K562 (cell line): ENCODE data around the gene CFAP157. TPM values are rescaled to one million over a fixed set of nuclear protein-coding genes. Genes with fewer than 3 reads are reported as not detected.
A peak's percentile ranks its signal among the peaks of the same experiment; 100 is the strongest.

Experiments
- ATAC-seq: fragments of 200-7000 bp; cut with Tn5 transposase; 3 replicates; pipeline ENCODE4 v1.9.1; 2020; ENCODE audit warnings: moderate library complexity
- BruUV-seq: library from RNA; stranded (reverse); fragments of 400-500 nt; replicated peaks from 2 replicates; lab custom pipeline; 2021; lab: Mats Ljungman, UMichigan
- CTCF ChIA-PET: fragments of 300-600 bp; formaldehyde crosslinking; extraction: SDS; loops from one replicate; lab custom pipeline; 2021; ENCODE audit warnings: low intra/inter-chr PET ratio; lab: Yijun Ruan, JAX
- POLR2A ChIA-PET: fragments of 300-600, 350-650 bp; sonication (Branson Sonifier 250); formaldehyde crosslinking; extraction: SDS; loops from one replicate; lab custom pipeline; 2021; ENCODE audit warnings: antibody characterized with exemption, inconsistent platforms; lab: Yijun Ruan, JAX
- DNase-seq, 4 experiments: peaks; one replicate each; pipeline versions ENCODE4 v3.0.0 to v3.0.0-alpha.2; 2011 to 2018; ENCODE audit warnings: low spot score in 3 of 4, mixed read lengths in 3 of 4; ENCODE audit errors: extremely low read depth in 1 of 4
- FAIRE-seq: peaks from 2 replicates; lab custom pipeline; 2011; peaks lifted over from hg19 to GRCh38; lab: Jason Lieb, UNC
- H2AFZ ChIP-seq: 2 replicates; pipeline ENCODE4 v1.6.0; 2011; ENCODE audit warnings: low read depth, low read length, control low read depth, inconsistent platforms
- H3K27ac ChIP-seq: fragments of 200-600 bp; 3 replicates; pipeline ENCODE4 v1.8.0; 2011; ENCODE audit warnings: low read depth, mild to moderate bottlenecking, control low read depth, inconsistent platforms, low read length, moderate library complexity, mixed read lengths; ENCODE audit errors: extremely low read depth
- H3K27me3 ChIP-seq, 2 experiments: fragments of 300-600 bp in 1 of 2; 2 replicates in 1 of 2; 3 replicates in 1 of 2; pipeline versions ENCODE4 v1.6.0 to v1.8.0; 2011; ENCODE audit warnings: inconsistent platforms in 2 of 2, low read length in 2 of 2, mild to moderate bottlenecking in 1 of 2, mixed read lengths in 1 of 2, moderate library complexity in 1 of 2; ENCODE audit not compliant: control insufficient read depth in 2 of 2, insufficient read depth in 2 of 2
- H3K36me3 ChIP-seq: fragments of 300-600 bp; 3 replicates; pipeline ENCODE4 v1.8.0; 2011; ENCODE audit warnings: mild to moderate bottlenecking, low read length, inconsistent platforms; ENCODE audit not compliant: control insufficient read depth, insufficient read depth
- H3K4me1 ChIP-seq, 2 experiments: fragments of 200-600 bp in 1 of 2; replicated peaks in 1 of 2; 2 replicates in 1 of 2; 3 replicates in 1 of 2; pipeline versions ENCODE4 v1.5.1 to v1.8.0; 2011; ENCODE audit warnings: inconsistent platforms in 2 of 2, low read length in 2 of 2, mild to moderate bottlenecking in 1 of 2, mixed read lengths in 1 of 2, moderate library complexity in 1 of 2; ENCODE audit not compliant: control insufficient read depth in 2 of 2, insufficient read depth in 2 of 2
- H3K4me2 ChIP-seq: 2 replicates; pipeline ENCODE4 v1.6.1; 2011; ENCODE audit warnings: low read length, control low read depth, inconsistent platforms, mixed read lengths; ENCODE audit not compliant: insufficient read depth
- H3K4me3 ChIP-seq: fragments of 200-600 bp; sonication (generic), shearing (Covaris generic); 2 replicates; pipeline ENCODE4 v1.5.1; 2016; ENCODE audit warnings: control low read depth, inconsistent platforms
- H3K79me2 ChIP-seq: fragments of 200-600 bp; 3 replicates; pipeline ENCODE4 v1.8.0; 2011; ENCODE audit warnings: low read length, inconsistent platforms; ENCODE audit not compliant: control insufficient read depth, insufficient read depth
- H3K9ac ChIP-seq, 2 experiments: 2 replicates each; pipeline versions ENCODE4 v1.6.0 to v1.6.1; 2011; ENCODE audit warnings: low read depth in 2 of 2, low read length in 2 of 2, control low read depth in 1 of 2, inconsistent platforms in 1 of 2, mild to moderate bottlenecking in 1 of 2, mixed read lengths in 1 of 2; ENCODE audit not compliant: insufficient read depth in 1 of 2
- H3K9me1 ChIP-seq: one replicate; pipeline ENCODE4 v1.6.0; 2011; ENCODE audit warnings: inconsistent platforms, mild to moderate bottlenecking, low read length, moderate library complexity; ENCODE audit not compliant: control insufficient read depth, insufficient read depth
- H3K9me3 ChIP-seq: replicated peaks from 2 replicates; pipeline ENCODE4 v1.5.1; 2011; ENCODE audit warnings: low read depth, low read length, inconsistent platforms; ENCODE audit not compliant: control insufficient read depth, insufficient read depth
- H4K20me1 ChIP-seq: replicated peaks from 2 replicates; pipeline ENCODE4 v1.6.1; 2011; ENCODE audit warnings: low read length, inconsistent platforms, mixed read lengths; ENCODE audit not compliant: control insufficient read depth, insufficient read depth
- EHMT2 ChIP-seq: fragments of 450-650 bp; IDR thresholded peaks from 2 replicates; pipeline ENCODE4 v1.6.1; 2018; ENCODE audit warnings: antibody characterized with exemption
- GABPB2 ChIP-seq: fragments of 250-450 bp; sonication (Bioruptor Pico); conservative IDR thresholded peaks from 2 replicates; pipeline ENCODE4 v1.5.1; 2021; ENCODE audit warnings: mild to moderate bottlenecking
- MYNN ChIP-seq, 2 experiments: sonication (generic); formaldehyde crosslinking in 1 of 2; IDR thresholded peaks; 2 replicates each; pipeline versions ENCODE4 v1.5.0 to v1.6.1; 2016 to 2020; ENCODE audit warnings: antibody characterized with exemption in 1 of 2, missing genetic modification reagents in 1 of 2
- TEAD4 ChIP-seq, 2 experiments: sonication (generic) in 1 of 2; formaldehyde crosslinking in 1 of 2; IDR thresholded peaks; 2 replicates each; pipeline versions ENCODE4 v1.6.1 to v1.8.0; 2012 to 2022; ENCODE audit warnings: borderline replicate concordance in 1 of 2, inconsistent platforms in 1 of 2, low read length in 1 of 2, mild to moderate bottlenecking in 1 of 2, missing genetic modification reagents in 1 of 2
- WGBS: fragments of 100-300 bp; shearing (Covaris generic); methylation state at CpG from one replicate; pipeline ENCODE4 v1.1.6; 2016; ENCODE audit warnings: low coverage, mixed read lengths; ENCODE audit not compliant: insufficient coverage; ENCODE audit errors: missing lambda C conversion rate; 5-methylcytosine and 5-hydroxymethylcytosine counted together
- in situ Hi-C: fragments of 300-500 bp; cut with MboI; formaldehyde crosslinking; loops from 4 replicates; pipeline ENCODE4 v1.15.0; 2018; ENCODE audit warnings: inconsistent platforms, mixed read lengths
- intact Hi-C: fragments of 100-400 bp; cut with micrococcal nuclease; formaldehyde crosslinking; loops from 2 replicates; pipeline ENCODE4 v1.14.2; 2022
- polyA plus RNA-seq, 8 experiments: library from polyadenylated mRNA; depleted of rRNA in 4 of 8; stranded (reverse) in 5 of 8; unstranded in 3 of 8; fragments of >200 nt; fragmentation: Nextera tagmentation in 2 of 8; fragmentation: Illumina TruSeq in 1 of 8; extraction: Ambion mirVana in 2 of 8; extraction: Trizol in 1 of 8; gene quantifications; 2 replicates each; pipeline versions ENCODE4 v1.2.1 to v1.2.3, GENCODE V29; 2011 to 2014; ENCODE audit warnings: inconsistent platforms in 1 of 8, missing spikeins in 1 of 8
- total RNA-seq, 7 experiments: library from RNA; depleted of rRNA in 6 of 7; stranded (reverse); fragments of >200 nt in 6 of 7; fragmentation: Illumina TruSeq in 2 of 7; extraction: Trizol in 2 of 7; gene quantifications; 2 replicates each; pipeline versions ENCODE4 v1.2.1 to v1.2.3, GENCODE V29; 2011 to 2021; ENCODE audit warnings: low replicate concordance in 1 of 7
- TF ChIP-seq, protein P1 (sequence below): sonication (generic); formaldehyde crosslinking; IDR thresholded peaks from 2 replicates; pipeline ENCODE4 v1.8.0; 2022; ENCODE audit warnings: missing genetic modification reagents, mild to moderate bottlenecking, borderline replicate concordance
- TF ChIP-seq, protein P2 (sequence below): IDR thresholded peaks from 3 replicates; pipeline ENCODE4 v1.6.1; 2011; ENCODE audit warnings: borderline replicate concordance, mild to moderate bottlenecking; ENCODE audit not compliant: insufficient read length, insufficient read depth

CFAP157 gene
- total and polyA plus RNA-seq, 9 of the 15 experiments (the other 6 are each of a cell fraction or from before 2014, with no cell fraction given), result 0.03 TPM; not detected in 8

DNA sequence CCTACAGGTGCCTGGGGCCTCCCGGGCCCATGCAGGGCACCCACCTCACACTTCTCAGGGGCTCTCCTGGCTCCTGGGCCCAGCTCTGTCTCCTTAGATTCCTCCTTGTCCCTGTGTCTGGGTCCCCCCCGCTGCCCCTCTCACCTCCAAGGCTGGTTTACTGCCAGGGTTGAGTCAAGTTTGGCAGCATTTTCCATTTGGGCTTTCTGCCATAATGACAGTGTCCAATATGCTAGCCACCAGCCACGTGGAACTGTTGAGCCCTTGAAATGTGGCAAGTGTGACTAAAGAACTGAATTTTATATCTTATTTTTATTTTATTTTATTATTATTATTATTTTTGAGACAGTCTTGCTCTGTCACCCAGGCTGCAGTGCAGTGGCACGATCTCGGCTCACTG lies 11.0 kb downstream of the CFAP157 start:
- in situ Hi-C loops (no loop called here), intact Hi-C loops (no loop called here)
- Histone ChIP-seq H4K20me1 (peaks cover 3% of the 10 kb centered on the region; the same call in 1 of the 2 replicates), H3K4me2 (no peak overlapping the region), H3K79me2 (0 out of 3 replicates have a peak, but pooled peaks cover 3% of the 10 kb centered on the region), H3K36me3 (no peaks in the 10 kb centered on the region), H3K9me1 (peaks cover 4% of the 10 kb centered on the region), H2AFZ (no peak overlapping the region), H3K27ac (no peak overlapping the region), H3K9me3 (no peaks in the 10 kb centered on the region), H3K4me3 (no peak overlapping the region), H3K4me1 (peaks cover 4 to 42% of the 10 kb centered on the region in 2 experiments; a peak in 4 of 5 replicates), H3K27me3 (no peaks in the 10 kb centered on the region), H3K9ac (peak overlapping the region in 1 of 2 experiments; percentile 77; a peak in 2 of 4 replicates)
- FAIRE-seq (no peak), ATAC-seq (no peak), DNase-seq (no peak)
- CTCF ChIA-PET, result no interaction called here
- no TSS peak for BruUV-seq
- POLR2A ChIA-PET, result no interaction called here
- 58% methylated on average over 5 of the region's 5 CpGs for WGBS
- TF ChIP-seq MYNN (IDR thresholded peaks at IDR 0.05) (no peak), MYNN (CRISPR knock-in tag; IDR thresholded peaks at IDR 0.05) (no peak), EHMT2 (no peak), GABPB2 (no peak), TEAD4 (IDR thresholded peaks at IDR 0.05; ENCODE audit: low read length) (no peak), TEAD4 (CRISPR knock-in tag; IDR thresholded peaks at IDR 0.05; ENCODE audit: borderline replicate concordance) (no peak)
- TF ChIP-seq, protein P1, sequence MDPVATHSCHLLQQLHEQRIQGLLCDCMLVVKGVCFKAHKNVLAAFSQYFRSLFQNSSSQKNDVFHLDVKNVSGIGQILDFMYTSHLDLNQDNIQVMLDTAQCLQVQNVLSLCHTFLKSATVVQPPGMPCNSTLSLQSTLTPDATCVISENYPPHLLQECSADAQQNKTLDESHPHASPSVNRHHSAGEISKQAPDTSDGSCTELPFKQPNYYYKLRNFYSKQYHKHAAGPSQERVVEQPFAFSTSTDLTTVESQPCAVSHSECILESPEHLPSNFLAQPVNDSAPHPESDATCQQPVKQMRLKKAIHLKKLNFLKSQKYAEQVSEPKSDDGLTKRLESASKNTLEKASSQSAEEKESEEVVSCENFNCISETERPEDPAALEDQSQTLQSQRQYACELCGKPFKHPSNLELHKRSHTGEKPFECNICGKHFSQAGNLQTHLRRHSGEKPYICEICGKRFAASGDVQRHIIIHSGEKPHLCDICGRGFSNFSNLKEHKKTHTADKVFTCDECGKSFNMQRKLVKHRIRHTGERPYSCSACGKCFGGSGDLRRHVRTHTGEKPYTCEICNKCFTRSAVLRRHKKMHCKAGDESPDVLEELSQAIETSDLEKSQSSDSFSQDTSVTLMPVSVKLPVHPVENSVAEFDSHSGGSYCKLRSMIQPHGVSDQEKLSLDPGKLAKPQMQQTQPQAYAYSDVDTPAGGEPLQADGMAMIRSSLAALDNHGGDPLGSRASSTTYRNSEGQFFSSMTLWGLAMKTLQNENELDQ (CRISPR knock-in tag), result no peak
- TF ChIP-seq, protein P2, sequence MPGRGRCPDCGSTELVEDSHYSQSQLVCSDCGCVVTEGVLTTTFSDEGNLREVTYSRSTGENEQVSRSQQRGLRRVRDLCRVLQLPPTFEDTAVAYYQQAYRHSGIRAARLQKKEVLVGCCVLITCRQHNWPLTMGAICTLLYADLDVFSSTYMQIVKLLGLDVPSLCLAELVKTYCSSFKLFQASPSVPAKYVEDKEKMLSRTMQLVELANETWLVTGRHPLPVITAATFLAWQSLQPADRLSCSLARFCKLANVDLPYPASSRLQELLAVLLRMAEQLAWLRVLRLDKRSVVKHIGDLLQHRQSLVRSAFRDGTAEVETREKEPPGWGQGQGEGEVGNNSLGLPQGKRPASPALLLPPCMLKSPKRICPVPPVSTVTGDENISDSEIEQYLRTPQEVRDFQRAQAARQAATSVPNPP, result no peak
